ENCODE data around the gene SLC24A3.

Gene SLC24A3

GRCh38 chr20:19715986-19716385 lies 503.5 kb downstream of the SLC24A3 start:
- no peak overlapping the region for H3K4me3 ChIP-seq (replicated peaks; ENCODE audit: low read depth, low read length)
- DNase-seq (ENCODE audit: low read depth) = no peak
- no peak for TF ChIP-seq CTCF (IDR thresholded peaks at IDR 0.05; ENCODE audit: low read length, missing control alignments)

- no peak for TF ChIP-seq CTCF (IDR thresholded peaks at IDR 0.05; ENCODE audit: low read length, missing control alignments)
- no peak overlapping the region for H3K4me3 ChIP-seq (replicated peaks; ENCODE audit: low read depth, low read length)
- no peak for DNase-seq (ENCODE audit: low read depth)
These were observed 506.4 kb downstream of the SLC24A3 start for GRCh38 chr20:19718880-19719279.

GRCh38 chr20:19720991-19721390 lies 508.5 kb downstream of the SLC24A3 start:
- DNase-seq (ENCODE audit: low read depth) = no peak
- no peak overlapping the region for H3K4me3 ChIP-seq (replicated peaks; ENCODE audit: low read depth, low read length)
- TF ChIP-seq CTCF (IDR thresholded peaks at IDR 0.05; ENCODE audit: low read length, missing control alignments) = no peak

- H3K4me3 ChIP-seq (replicated peaks; ENCODE audit: low read depth, low read length) = no peak overlapping the region
- TF ChIP-seq CTCF (IDR thresholded peaks at IDR 0.05; ENCODE audit: low read length, missing control alignments) = no peak
- DNase-seq (ENCODE audit: low read depth) = no peak
These were observed 510.6 kb downstream of the SLC24A3 start for GRCh38 chr20:19723051-19723450.

- no peak overlapping the region for H3K4me3 ChIP-seq (replicated peaks; ENCODE audit: low read depth, low read length)
- no peak for TF ChIP-seq CTCF (IDR thresholded peaks at IDR 0.05; ENCODE audit: low read length, missing control alignments)
- DNase-seq (ENCODE audit: low read depth) = no peak
These were observed 511.5 kb downstream of the SLC24A3 start for GRCh38 chr20:19723813-19724430.

GRCh38 chr20:19725373-19725772 lies 512.9 kb downstream of the SLC24A3 start:
- no peak for DNase-seq (ENCODE audit: low read depth)
- TF ChIP-seq CTCF (IDR thresholded peaks at IDR 0.05; ENCODE audit: low read length, missing control alignments) = no peak
- no peak overlapping the region for H3K4me3 ChIP-seq (replicated peaks; ENCODE audit: low read depth, low read length)

GRCh38 chr20:19725814-19726525 lies 513.5 kb downstream of the SLC24A3 start:
- H3K4me3 ChIP-seq (replicated peaks; ENCODE audit: low read depth, low read length) = no peak overlapping the region
- no peak for TF ChIP-seq CTCF (IDR thresholded peaks at IDR 0.05; ENCODE audit: low read length, missing control alignments)
- peak; percentile 40 for DNase-seq (ENCODE audit: low read depth)

All from fibroblast of pulmonary artery (primary cell).